IMR-90 (cell line): ENCODE results near the gene NOP9. TPM values are rescaled to one million over a fixed set of nuclear protein-coding genes. Genes with fewer than 3 reads are reported as not detected.

Experiments
- ATAC-seq: fragments of 200-7000 bp; cut with Tn5 transposase; 2 replicates; pipeline ENCODE4 v1.9.1; 2020; ENCODE audit warnings: low read depth, mild to moderate bottlenecking, moderate library complexity
- BruUV-seq: library from RNA; stranded (reverse); fragments of 400-500 nt; replicated peaks from 2 replicates; lab custom pipeline; 2021; lab: Mats Ljungman, UMichigan
- CTCF ChIA-PET: fragments of 300-600 bp; formaldehyde crosslinking; extraction: SDS; loops from one replicate; lab custom pipeline; 2021; ENCODE audit warnings: antibody characterized with exemption; lab: Yijun Ruan, JAX
- POLR2A ChIA-PET: fragments of 300-600 bp; sonication (Branson Sonifier 250); formaldehyde crosslinking; loops from one replicate; lab custom pipeline; 2022; ENCODE audit warnings: antibody characterized with exemption; ENCODE audit not compliant: unreplicated experiment; lab: Charles Lee
- DNase-seq: peaks from one replicate; pipeline ENCODE4 v3.0.0; 2013
- H2AFZ ChIP-seq: replicated peaks from 2 replicates; pipeline ENCODE3; 2013; ENCODE audit warnings: low read length, mild to moderate bottlenecking; ENCODE audit not compliant: poor library complexity
- H2AK5ac ChIP-seq: 2 replicates; pipeline ENCODE4 v1.6.1; 2013; ENCODE audit warnings: low read depth, low read length, inconsistent platforms
- H2AK9ac ChIP-seq: replicated peaks from 2 replicates; pipeline ENCODE3; 2013; ENCODE audit warnings: mild to moderate bottlenecking, low read depth, low read length, moderate library complexity; ENCODE audit not compliant: poor library complexity
- H2BK120ac ChIP-seq: 2 replicates; pipeline ENCODE4 v1.6.1; 2013; ENCODE audit warnings: low read depth, low read length, inconsistent platforms
- H2BK15ac ChIP-seq: 3 replicates; pipeline ENCODE4 v1.6.1; 2013; ENCODE audit warnings: low read depth, low read length, inconsistent platforms
- H2BK20ac ChIP-seq: 2 replicates; pipeline ENCODE4 v1.6.1; 2013; ENCODE audit warnings: low read depth, mild to moderate bottlenecking, inconsistent platforms, low read length, moderate library complexity
- H2BK5ac ChIP-seq: 2 replicates; pipeline ENCODE4 v1.6.1; 2013; ENCODE audit warnings: mild to moderate bottlenecking, low read depth, low read length, inconsistent platforms; ENCODE audit not compliant: poor library complexity, severe bottlenecking
- H3K14ac ChIP-seq: replicated peaks from 2 replicates; pipeline ENCODE4 v1.6.1; 2013; ENCODE audit warnings: low read depth, low read length, inconsistent platforms
- H3K18ac ChIP-seq: 2 replicates; pipeline ENCODE4 v1.6.1; 2013; ENCODE audit warnings: low read depth, low read length, control low read depth
- H3K23ac ChIP-seq: 2 replicates; pipeline ENCODE4 v1.6.1; 2013; ENCODE audit warnings: low read depth, low read length, inconsistent platforms
- H3K27ac ChIP-seq: 2 replicates; pipeline ENCODE4 v1.5.1; 2013; ENCODE audit warnings: mild to moderate bottlenecking, control low read depth, low read length; ENCODE audit not compliant: insufficient read depth
- H3K27me3 ChIP-seq: 2 replicates; pipeline ENCODE4 v1.6.1; 2013; ENCODE audit warnings: low read length; ENCODE audit not compliant: control insufficient read depth, insufficient read depth
- H3K36me3 ChIP-seq: 2 replicates; pipeline ENCODE4 v1.6.1; 2013; ENCODE audit warnings: low read length, mixed read lengths; ENCODE audit not compliant: control insufficient read depth, insufficient read depth
- H3K4ac ChIP-seq: 2 replicates; pipeline ENCODE4 v1.6.1; 2013; ENCODE audit warnings: low read depth, low read length, inconsistent platforms
- H3K4me1 ChIP-seq: 2 replicates; pipeline ENCODE4 v1.6.1; 2013; ENCODE audit warnings: low read length, mixed read lengths; ENCODE audit not compliant: control insufficient read depth, insufficient read depth
- H3K4me2 ChIP-seq: 2 replicates; pipeline ENCODE4 v1.6.1; 2013; ENCODE audit warnings: low read depth, mild to moderate bottlenecking, control low read depth, low read length, moderate library complexity
- H3K4me3 ChIP-seq: 2 replicates; pipeline ENCODE4 v1.5.1; 2013; ENCODE audit warnings: low read depth, mild to moderate bottlenecking, control low read depth, low read length, moderate library complexity; ENCODE audit not compliant: insufficient read depth
- H3K56ac ChIP-seq: 2 replicates; pipeline ENCODE4 v1.6.1; 2013; ENCODE audit warnings: low read length, inconsistent platforms; ENCODE audit not compliant: insufficient read depth; ENCODE audit errors: extremely low read depth
- H3K79me1 ChIP-seq, 2 experiments: 2 replicates each; pipeline ENCODE4 v1.6.1; 2013; ENCODE audit warnings: low read length in 2 of 2, inconsistent platforms in 1 of 2, low read depth in 1 of 2
- H3K9ac ChIP-seq: 2 replicates; pipeline ENCODE4 v1.6.1; 2013; ENCODE audit warnings: low read depth, low read length, control low read depth
- H3K9me1 ChIP-seq: 2 replicates; pipeline ENCODE4 v1.6.1; 2013; ENCODE audit warnings: low read length, inconsistent platforms; ENCODE audit not compliant: insufficient read depth
- H3K9me3 ChIP-seq: 2 replicates; pipeline ENCODE4 v1.6.1; 2013; ENCODE audit warnings: low read length; ENCODE audit not compliant: control insufficient read depth, insufficient read depth
- H4K20me1 ChIP-seq: 2 replicates; pipeline ENCODE4 v1.6.1; 2013; ENCODE audit warnings: low read length, inconsistent platforms; ENCODE audit not compliant: insufficient read depth
- H4K5ac ChIP-seq: 2 replicates; pipeline ENCODE4 v1.6.1; 2013; ENCODE audit warnings: mild to moderate bottlenecking, low read depth, low read length, control low read depth
- H4K8ac ChIP-seq, 2 experiments: 2 replicates each; pipeline ENCODE4 v1.6.1; 2013; ENCODE audit warnings: low read depth in 2 of 2, low read length in 2 of 2, control low read depth in 1 of 2, inconsistent platforms in 1 of 2
- H4K91ac ChIP-seq: 2 replicates; pipeline ENCODE4 v1.6.1; 2013; ENCODE audit warnings: low read depth, low read length, inconsistent platforms; ENCODE audit not compliant: insufficient read depth
- CEBPB ChIP-seq: IDR thresholded peaks from 2 replicates; pipeline ENCODE4 v1.6.1; 2012; ENCODE audit warnings: low read depth, low read length, improper control_type of control experiment
- CHD1 ChIP-seq: IDR thresholded peaks from 2 replicates; pipeline ENCODE4 v1.6.1; 2012; ENCODE audit warnings: low read depth, low read length, improper control_type of control experiment
- CTCF ChIP-seq: conservative IDR thresholded peaks from 2 replicates; pipeline ENCODE4 v1.5.1; 2012; ENCODE audit warnings: mild to moderate bottlenecking, low read depth, low read length, improper control_type of control experiment
- ELK1 ChIP-seq: fragments of 150-350 bp; IDR thresholded peaks from 2 replicates; pipeline ENCODE4 v1.6.1; 2016; ENCODE audit warnings: low read depth, mild to moderate bottlenecking, low read length, moderate library complexity, borderline replicate concordance
- FOS ChIP-seq: fragments of 150-350 bp; IDR thresholded peaks from 2 replicates; pipeline ENCODE4 v1.6.1; 2016; ENCODE audit warnings: low read depth, low read length
- MAFK ChIP-seq: IDR thresholded peaks from 2 replicates; pipeline ENCODE4 v1.6.1; 2012; ENCODE audit warnings: low read depth, low read length, improper control_type of control experiment
- MAZ ChIP-seq: IDR thresholded peaks from 2 replicates; pipeline ENCODE4 v1.6.1; 2012; ENCODE audit warnings: low read depth, mild to moderate bottlenecking, low read length, improper control_type of control experiment, moderate library complexity, borderline replicate concordance
- MXI1 ChIP-seq: IDR thresholded peaks from 2 replicates; pipeline ENCODE4 v1.6.1; 2012; ENCODE audit warnings: low read depth, mild to moderate bottlenecking, low read length, moderate library complexity, borderline replicate concordance
- NFE2L2 ChIP-seq: fragments of 150-350 bp; IDR thresholded peaks from 2 replicates; pipeline ENCODE4 v1.6.1; 2016; ENCODE audit warnings: low read depth, mild to moderate bottlenecking, low read length
- POLR2A ChIP-seq: IDR thresholded peaks from 2 replicates; pipeline ENCODE4 v1.6.1; 2012; ENCODE audit warnings: mild to moderate bottlenecking, low read depth, low read length
- RAD21 ChIP-seq: IDR thresholded peaks from 2 replicates; pipeline ENCODE4 v1.6.1; 2012; ENCODE audit warnings: low read length, improper control_type of control experiment
- RCOR1 ChIP-seq: IDR thresholded peaks from 2 replicates; pipeline ENCODE4 v1.6.1; 2012; ENCODE audit warnings: mild to moderate bottlenecking, low read length, improper control_type of control experiment; ENCODE audit not compliant: insufficient replicate concordance
- RFX5 ChIP-seq: IDR thresholded peaks from 2 replicates; pipeline ENCODE4 v1.8.0; 2012; ENCODE audit warnings: low read depth, mild to moderate bottlenecking, low read length, moderate library complexity
- SMC3 ChIP-seq: fragments of 150-350 bp; IDR thresholded peaks from 2 replicates; pipeline ENCODE4 v1.6.1; 2016; ENCODE audit warnings: low read depth, mild to moderate bottlenecking, antibody characterized with exemption, low read length, moderate library complexity
- USF2 ChIP-seq: fragments of 150-350 bp; IDR thresholded peaks from 2 replicates; pipeline ENCODE4 v1.6.1; 2017; ENCODE audit warnings: mild to moderate bottlenecking, antibody characterized with exemption, low read length, low read depth
- WGBS, 2 experiments: methylation state at CpG; one replicate each; pipeline versions ENCODE4 v1.1.5 to v1.1.7; 2013; ENCODE audit warnings: missing lambda C conversion rate in 2 of 2; ENCODE audit not compliant: insufficient read length in 1 of 2; ENCODE audit errors: extremely low coverage in 2 of 2; 5-methylcytosine and 5-hydroxymethylcytosine counted together
- dilution Hi-C: fragments of 300-500 bp; cut with HindIII; formaldehyde crosslinking; loops from one replicate; pipeline ENCODE4 v1.14.3; 2018; ENCODE audit warnings: low sequenced_read_pairs; ENCODE audit not compliant: unreplicated experiment
- in situ Hi-C: fragments of 300-500 bp; cut with MboI; formaldehyde crosslinking; loops from 3 replicates; pipeline ENCODE4 v1.14.3; 2019; ENCODE audit warnings: low sequenced_read_pairs, inconsistent platforms, mixed read lengths
- intact Hi-C: fragments of 100-400 bp; cut with micrococcal nuclease; formaldehyde crosslinking; loops from 2 replicates; pipeline ENCODE4 v1.10.0; 2022
- polyA plus RNA-seq, 3 experiments: library from polyadenylated mRNA; depleted of rRNA; stranded (reverse); fragments of >200 nt; gene quantifications; 2 replicates each; pipeline ENCODE4 v1.2.3, GENCODE V29; 2012; ENCODE audit warnings: low replicate concordance in 1 of 3
- total RNA-seq: library from RNA; depleted of rRNA; stranded (reverse); fragments of >200 nt; gene quantifications from 2 replicates; pipeline ENCODE4 v1.2.3, GENCODE V29; 2012

The NOP9 gene
- total and polyA plus RNA-seq, 2 of the 4 experiments (the other 2 are of a cell fraction), result 11.8 to 25.8 TPM

GRCh38 chr14:24261256-24261968 lies 38.2 kb upstream of the NOP9 start:
- Histone ChIP-seq H3K9ac (no peak overlapping the region), H3K4me2 (no peak overlapping the region), H3K36me3 (peaks cover 9% of the 10 kb centered on the region; the same call in 1 of the 2 replicates), H3K9me1 (peaks cover 16% of the 10 kb centered on the region; the same call in 1 of the 2 replicates), H3K79me1 (peaks cover 0 to 2% of the 10 kb centered on the region in 2 experiments; a peak in 1 of 4 replicates), H2BK20ac (no peak overlapping the region), H3K56ac (no peak overlapping the region), H3K27ac (no peak overlapping the region), H3K18ac (no peak overlapping the region), H2BK5ac (no peak overlapping the region), H4K20me1 (no peaks in the 10 kb centered on the region), H2AK9ac (no peak overlapping the region), H4K8ac (no peak overlapping the region), H2AK5ac (no peak overlapping the region), H3K4me3 (no peak overlapping the region), H3K23ac (no peak overlapping the region), H3K27me3 (no peaks in the 10 kb centered on the region), H3K4ac (no peak overlapping the region), H2BK15ac (no peak overlapping the region), H3K9me3 (no peaks in the 10 kb centered on the region), H2AFZ (no peak overlapping the region), H3K4me1 (peaks cover 8% of the 10 kb centered on the region), H3K14ac (no peak overlapping the region), H4K5ac (no peak overlapping the region), H2BK120ac (no peak overlapping the region), H4K91ac (no peak overlapping the region)
- DNase-seq, result no peak
- in situ Hi-C loops, result no loop called here
- POLR2A ChIA-PET, result no interaction called here
- ATAC-seq, result no peak
- 90% methylated on average over 11 of the region's 20 CpGs; no CpG with 5 or more reads in 1 of the 2 experiments for WGBS, 2 experiments
- CTCF ChIA-PET, result interaction anchor here (1.2 to 1.5 kb wide), 2 partner anchors 9 to 19 kb away, joined by 3 read pairs; partner anchors contain the start of gene TINF2
- dilution Hi-C loops, result no loop called here
- intact Hi-C loops, result no loop called here
- no peak for TF ChIP-seq RFX5
- TF ChIP-seq USF2, result no peak
- no peak for TF ChIP-seq MAFK
- no peak for TF ChIP-seq MAZ
- no peak for TF ChIP-seq NFE2L2
- TF ChIP-seq CEBPB, result no peak
- TF ChIP-seq ELK1, result no peak
- no peak for TF ChIP-seq CHD1
- TF ChIP-seq POLR2A, result no peak
- no peak for TF ChIP-seq MXI1
- TF ChIP-seq RCOR1, result no peak
- no peak for TF ChIP-seq SMC3
- no peak for TF ChIP-seq FOS
- no peak for TF ChIP-seq RAD21
- TF ChIP-seq CTCF, result no peak
- BruUV-seq, result no TSS peak
